Right forelimb (tissue), 1 donor: ENCODE data around the gene PLEKHA1.
A peak's percentile ranks its signal among the peaks of the same experiment; 100 is the strongest.

ENCODE experiments used
- DNase-seq: peaks from one replicate; pipeline ENCODE4 v3.0.0-alpha.2; 2018

The PLEKHA1 gene

DNA sequence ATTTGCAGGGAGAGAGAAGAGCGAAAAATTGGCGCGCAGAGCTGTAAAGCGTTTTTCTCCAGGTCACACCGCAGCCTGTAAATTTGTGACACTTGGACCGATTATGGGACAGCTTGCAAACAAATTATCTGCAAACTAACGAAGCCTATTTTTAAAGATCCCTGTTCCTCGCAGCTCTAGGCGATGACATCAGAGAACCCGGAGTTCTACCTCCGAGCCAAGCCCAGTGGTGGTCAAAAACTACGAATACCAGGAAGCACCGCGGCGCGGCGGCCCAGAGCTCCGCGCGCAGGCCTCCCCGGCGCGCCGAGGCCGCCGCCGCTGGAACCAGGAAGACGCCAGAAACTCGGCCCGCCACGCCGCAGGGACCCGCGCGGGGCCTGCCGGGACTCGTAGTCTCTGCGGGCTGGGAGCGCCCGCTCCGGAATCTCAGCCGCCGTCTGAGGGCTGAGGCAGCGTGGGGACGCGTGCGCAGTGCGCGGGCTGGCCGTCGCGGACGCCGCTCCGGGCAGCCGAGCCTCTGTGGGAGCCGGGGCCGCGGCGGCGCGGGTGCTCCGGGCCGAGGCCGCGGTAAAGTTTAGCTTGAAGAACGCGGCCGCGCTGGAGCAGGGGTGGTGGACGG is at the start of gene PLEKHA1:
Gene PLEKHA1 (plus strand): TSS at position 472 of the 622 bp plus-strand sequence. CDS start 18,493 bp downstream, outside the sequence.
- peak; percentile 97 for DNase-seq

DNA sequence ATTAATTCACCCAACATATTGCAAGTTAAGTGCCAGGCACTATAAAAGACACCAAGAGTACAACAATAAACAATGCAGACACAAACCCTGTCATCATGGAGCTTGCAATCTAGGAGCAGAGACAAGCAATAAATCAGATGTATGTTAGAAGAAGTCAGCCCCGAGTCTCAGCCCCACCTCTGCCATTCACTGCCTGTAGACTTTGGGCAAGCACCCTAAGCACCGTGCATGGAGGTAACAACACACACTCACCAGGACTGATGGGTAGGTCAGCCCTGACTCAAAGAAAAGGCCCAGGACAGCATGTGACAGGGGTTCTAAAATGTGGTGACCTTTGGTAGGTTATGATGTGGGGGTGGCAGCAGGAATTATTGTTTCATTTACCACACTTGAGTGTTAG is 49.3 kb upstream of the PLEKHA1 start:
- DNase-seq: no peak

DNA sequence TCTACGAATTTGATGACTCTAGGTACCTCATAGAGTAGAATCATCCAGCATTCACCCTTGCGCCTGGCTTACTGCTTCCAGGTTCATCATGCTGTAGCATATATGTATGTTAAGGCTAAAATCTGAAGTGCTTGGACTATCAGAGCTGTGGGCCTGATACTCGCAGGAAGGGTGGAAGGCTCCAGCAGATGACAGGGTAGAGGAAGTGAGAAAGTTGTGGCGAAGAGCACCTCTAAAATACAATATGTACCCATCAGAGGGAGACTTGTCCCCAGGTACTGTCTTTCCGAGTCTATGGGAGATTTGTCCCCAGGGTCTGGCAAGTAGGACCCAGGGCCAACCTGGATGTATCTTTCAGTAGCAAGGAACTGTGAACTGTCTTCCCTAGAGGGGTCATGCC is 48.1 kb upstream of the PLEKHA1 start:
- DNase-seq: no peak

DNA sequence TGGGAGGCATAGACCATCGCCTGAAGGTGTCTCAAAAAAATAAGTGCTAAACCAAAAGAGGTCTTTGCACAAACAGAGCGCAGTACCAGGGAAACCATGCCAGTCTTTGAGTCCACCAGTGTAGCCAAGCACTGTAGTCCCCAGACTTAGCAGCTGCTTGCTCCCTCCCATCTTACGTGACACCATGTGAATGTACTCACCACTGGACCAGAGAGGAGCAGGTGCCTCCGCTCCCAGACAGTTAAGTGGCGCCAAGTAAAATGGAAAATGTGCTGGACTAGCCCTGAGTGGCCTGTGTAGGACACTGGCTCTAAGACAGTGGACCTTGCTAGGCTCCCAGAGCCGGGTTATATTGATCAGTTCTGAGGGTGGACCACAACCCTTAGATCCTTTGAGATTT is 47.7 kb upstream of the PLEKHA1 start:
- no peak for DNase-seq

DNA sequence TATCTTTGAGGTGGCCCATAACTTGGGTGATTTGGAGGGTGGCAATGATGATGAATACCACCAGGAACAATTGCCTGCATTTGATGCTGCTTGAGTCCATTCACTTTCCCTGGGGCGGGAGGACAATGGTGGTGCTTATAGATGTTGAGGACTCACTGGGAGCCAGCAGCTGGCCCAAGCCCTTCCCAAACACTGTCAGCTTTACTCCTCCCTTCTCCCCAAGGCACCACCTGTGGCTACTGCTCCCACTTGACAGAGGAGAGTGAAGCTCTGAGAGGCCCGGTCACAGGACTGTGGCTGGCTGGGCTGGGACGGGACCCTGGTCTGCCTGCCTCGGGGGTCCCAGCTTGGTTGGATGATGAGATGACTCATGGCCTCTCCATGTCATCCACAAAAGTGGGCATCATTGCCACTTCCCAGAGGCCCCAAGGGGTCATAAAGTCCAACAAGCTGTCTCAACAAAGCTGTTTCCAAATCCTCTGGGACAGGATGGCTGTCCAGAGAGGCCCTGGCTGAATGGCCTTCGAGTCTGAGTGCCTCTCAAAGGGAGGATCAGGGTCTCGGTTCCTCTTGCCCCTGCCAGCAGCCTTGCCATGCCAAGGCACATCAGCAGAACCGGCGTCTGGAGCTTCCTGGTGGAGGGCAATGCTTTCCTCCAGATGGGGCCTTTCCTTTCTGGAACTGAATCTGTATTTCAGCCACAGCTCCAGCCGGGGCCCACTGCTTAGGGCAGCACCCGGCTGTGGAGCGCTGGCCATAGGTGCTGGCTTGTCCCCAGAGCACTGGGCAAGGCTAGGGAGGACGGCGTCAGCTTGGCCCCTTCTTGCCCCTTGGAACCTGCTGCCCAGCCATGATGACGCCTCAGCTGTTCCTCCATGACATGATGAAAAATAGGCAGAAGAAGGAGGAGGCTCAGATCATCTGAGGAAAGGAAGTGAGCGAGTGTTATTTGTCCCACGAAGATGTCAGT is 47.0 kb upstream of the PLEKHA1 start:
- no peak for DNase-seq

DNA sequence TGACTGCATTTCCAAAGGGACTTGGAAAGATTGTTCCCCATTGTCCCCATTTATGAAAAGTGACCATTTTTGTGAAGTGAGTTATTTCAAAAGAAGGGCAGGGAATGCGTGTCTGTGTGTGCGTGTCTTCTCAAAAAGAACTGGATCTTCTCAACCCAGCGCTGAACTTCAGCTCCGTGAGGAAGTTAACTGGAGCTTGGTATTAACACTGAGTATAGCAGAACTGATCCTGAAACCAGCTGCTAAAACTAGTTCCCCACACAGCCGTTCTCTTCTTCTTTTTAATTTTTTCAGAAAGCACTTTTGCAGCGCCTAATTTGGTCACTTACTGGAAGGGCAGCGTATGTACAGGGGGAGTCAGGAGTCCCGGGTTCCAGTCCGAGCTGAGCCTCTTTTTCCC is 45.8 kb upstream of the PLEKHA1 start:
- DNase-seq: no peak

DNA sequence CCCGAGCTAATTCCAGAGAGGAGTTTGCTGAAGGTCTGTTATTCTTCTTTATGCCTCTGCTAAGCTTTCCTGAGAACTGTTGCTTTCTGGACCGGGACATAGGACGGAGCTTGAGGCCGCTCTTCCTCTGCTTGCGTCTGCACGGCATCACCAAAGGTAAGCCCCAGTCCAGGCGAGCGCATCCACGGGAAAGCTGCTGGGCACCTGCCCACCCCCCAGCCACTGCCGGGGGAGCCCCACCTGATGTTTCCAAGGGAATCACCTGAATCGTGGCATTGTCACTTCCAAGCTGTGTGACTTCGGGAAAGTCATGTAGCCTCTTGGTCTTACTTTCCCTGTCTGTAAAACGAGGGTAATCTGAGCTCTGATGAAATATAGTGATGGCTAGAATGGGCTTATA is 45.1 kb upstream of the PLEKHA1 start:
- no peak for DNase-seq

DNA sequence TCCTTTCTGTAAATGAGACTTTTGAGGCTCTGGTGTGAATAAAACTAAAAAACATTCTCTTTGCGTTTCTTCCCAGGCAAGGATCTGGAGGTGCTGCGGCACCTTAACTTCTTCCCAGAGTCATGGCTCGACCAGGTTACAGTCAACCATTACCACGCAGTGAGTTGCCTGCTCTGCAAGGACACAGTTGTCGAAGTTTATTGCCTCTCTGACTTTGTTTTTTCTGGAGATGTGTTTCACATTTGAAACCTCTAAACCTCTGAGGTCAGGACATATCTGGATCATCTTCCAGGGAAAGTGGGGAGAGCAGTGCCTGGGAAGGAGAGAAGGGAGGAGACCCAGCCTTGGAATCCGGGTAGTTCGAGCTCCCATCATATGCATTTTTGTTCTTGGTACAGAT is 43.4 kb upstream of the PLEKHA1 start:
- no peak for DNase-seq

DNA sequence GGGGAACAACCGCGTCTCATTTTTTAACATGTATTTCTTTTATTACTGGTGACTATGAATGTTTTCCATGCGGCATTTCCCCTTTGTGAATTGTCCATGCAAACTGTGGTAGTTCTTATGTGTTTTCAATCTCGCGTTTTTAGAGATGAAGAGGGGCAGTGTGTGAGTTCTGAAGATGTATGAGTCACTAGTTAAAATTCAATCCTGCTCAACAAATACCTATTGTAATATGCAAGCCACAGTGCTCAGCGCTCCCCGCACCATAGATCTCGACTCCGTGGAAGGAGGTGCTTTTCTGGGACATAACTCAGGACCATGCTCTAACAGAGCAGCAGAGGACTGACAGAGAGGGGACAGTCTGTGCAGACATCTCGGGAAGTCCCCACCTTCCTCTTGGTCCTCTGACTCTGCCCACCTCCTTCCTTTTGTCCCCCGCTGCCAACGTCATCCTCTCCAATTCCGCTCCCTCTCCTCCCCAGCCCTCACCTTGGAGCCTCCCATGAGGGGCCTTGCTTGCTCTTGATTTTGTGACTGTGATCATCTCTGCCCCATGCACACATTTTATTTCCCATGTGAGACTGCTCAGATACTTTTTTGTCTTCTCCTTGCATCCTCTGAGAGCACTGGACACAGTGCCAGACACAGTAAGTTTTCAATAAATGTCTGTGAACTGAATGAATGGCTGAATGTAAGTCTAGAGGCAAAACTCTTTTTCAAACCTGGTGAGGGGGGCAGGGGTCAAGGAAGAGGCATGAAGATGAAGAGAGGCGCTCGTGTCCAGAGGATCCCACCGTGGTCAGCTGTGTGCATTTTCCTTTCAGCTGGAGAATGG is 42.7 kb upstream of the PLEKHA1 start:
- DNase-seq: no peak

DNA sequence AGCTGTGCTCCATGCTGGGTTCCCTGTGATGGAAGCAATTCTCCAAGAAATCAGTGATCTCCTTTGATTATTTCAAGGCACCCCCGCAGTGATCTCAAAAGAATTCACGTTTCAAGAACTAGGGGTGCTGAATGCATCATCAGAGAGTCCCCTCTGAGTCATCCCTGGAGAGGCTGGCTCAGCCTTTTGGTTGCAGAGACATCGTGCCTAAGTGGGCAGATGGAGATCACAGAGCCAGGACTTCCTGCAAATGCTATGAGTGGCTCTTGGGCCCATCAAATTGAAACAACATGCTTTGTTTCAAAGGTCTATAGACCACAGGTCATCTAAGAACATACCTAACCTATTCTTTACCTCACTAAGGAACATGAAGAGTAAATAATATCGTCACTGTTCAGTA is 41.5 kb upstream of the PLEKHA1 start:
- DNase-seq: no peak

DNA sequence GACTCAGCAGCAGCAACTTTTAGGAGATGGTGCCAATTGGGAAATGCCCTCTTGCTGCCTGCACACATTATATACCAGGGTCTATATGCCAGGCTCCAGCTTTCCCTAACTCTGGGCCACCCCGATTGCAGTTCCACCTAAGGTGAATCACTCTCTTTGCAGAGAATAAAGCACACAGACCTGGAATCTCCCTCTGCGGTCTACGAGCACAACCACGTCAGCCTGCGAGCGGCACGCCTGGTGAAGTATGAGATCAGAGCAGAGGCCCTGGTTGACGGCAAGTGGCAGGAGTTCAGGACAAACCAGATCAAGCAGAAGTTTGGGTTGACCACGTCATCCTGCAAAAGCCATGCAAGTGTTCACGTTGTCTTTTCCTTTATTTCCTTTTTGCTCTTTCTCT is 38.2 kb upstream of the PLEKHA1 start:
- DNase-seq: no peak

DNA sequence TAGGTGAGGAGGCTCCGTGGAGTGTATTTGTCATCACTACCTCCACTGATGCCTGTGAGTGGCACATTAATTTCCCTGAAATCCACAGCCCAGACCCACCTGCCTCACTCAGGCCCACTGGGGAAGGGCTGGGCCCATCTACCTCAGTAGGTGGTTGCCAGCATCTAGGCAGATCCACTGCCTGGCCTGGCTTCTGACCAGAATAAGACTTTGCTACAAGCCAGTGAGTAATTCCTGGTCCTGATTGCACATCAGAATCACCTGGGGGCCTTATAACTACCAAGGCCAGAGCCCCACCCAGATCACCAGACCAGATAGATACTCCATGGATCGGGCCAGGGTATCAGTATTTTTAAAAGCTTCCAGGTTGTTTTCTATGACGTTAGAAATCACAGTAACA is 37.5 kb upstream of the PLEKHA1 start:
- DNase-seq: no peak

DNA sequence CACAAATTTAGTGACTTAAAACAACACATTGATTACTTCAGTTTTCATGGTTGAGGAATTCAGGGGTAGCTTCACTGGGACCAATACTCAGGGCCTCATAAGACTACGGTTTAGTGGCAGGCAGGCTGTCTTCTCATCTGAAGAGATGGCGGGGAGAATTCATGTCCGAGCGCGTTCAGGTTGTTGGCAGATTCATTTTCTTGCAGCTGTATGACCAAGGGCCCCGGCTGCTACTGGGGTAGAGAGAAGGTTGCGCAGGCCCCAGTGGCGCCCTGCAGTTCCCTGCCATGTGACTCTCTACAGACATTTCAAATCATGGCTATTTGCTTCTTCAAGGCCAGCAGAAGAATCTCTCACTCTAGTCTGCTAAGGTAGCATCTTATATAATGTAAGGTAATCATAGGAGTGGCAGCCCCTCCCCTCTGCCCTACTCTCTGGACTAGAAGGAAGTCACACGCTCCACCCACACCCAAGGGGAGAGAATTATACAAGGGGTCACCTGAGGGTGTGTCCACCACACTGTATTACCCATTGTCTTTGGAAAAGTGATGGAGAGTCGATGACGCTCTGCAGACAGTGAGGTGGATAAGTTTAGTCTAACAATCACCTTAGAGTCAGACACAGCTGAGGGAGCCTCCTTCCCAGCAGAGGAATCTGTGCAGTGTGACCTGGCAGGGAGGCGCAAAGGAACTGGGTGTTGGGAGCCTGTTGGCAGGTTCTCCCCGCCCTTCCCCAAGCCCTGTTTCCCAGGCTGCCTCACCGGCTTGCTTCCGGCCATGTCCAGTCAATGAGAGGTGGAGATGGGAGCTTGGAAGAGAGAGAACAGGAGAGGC is 35.7 kb upstream of the PLEKHA1 start:
- DNase-seq: no peak

DNA sequence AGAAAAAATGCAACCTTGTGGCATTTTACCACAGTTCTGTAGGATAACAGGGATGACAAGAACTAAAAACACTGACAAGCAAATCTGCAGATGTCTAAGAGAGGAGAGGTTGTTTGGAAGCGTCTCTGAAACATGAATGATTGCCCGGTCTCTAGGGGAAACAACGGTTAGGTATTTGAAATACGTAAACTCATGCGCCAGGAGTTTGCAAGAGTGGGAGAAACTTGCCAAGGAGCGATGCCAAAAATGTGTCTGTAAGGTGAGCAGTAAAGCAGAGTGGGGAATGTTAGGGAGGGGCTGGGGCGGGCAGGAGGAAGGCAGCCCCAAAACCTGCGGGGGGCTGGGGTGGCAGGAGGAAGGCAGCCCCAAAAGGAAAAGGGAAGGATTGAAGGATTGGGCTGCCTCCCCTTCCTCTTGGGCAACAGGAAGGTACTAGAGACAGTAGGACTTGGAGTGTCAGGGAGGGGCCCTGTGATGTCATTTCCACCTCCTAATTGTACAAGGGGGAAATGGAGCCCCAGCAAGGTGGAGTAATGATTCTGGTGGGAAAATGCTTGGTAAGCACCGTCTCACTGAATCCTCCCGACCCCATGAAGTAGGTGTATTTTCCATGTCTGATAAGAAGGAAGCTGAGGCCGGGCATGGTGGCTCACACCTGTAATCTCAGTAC is 33.2 kb upstream of the PLEKHA1 start:
- DNase-seq: no peak

DNA sequence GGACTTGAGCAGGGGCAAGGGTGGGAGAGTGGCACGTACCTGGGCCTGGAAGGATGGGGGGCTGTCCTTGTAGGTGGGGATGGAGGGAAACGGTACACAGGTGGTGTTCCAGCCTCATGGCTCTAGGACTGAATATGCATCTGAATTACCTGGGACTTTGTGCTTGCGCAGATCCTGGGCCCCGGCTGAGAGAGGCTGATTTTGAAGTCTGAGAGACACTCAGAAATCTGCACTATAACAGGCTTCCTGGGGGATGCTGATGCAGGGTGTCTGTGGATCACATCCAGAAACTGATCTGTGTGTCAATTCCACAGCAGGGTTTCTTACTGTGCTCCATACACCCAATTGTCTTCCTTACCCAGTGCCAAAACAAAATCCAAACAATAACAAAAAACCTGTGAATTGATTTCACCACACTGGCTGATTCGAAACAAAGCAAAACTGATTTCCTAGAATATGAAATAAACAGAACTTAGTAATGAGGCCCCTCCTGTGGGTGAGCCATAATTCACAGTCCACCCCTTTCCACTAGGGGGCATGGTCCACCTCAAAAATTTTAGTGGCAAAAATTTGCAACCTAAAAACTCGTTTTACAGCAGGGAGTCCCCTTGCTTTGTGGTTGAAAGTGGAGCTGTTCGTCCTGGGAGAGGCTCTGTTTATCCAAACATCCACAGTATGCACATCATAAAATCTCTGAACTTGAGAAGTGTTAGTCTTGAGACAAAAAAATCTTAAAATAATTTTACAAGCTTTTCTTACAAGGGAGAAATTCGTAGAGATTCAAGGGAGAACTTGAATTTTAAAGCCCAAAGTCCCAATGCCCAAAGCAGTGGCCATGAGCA is 32.0 kb upstream of the PLEKHA1 start:
- DNase-seq: peak; percentile 61

DNA sequence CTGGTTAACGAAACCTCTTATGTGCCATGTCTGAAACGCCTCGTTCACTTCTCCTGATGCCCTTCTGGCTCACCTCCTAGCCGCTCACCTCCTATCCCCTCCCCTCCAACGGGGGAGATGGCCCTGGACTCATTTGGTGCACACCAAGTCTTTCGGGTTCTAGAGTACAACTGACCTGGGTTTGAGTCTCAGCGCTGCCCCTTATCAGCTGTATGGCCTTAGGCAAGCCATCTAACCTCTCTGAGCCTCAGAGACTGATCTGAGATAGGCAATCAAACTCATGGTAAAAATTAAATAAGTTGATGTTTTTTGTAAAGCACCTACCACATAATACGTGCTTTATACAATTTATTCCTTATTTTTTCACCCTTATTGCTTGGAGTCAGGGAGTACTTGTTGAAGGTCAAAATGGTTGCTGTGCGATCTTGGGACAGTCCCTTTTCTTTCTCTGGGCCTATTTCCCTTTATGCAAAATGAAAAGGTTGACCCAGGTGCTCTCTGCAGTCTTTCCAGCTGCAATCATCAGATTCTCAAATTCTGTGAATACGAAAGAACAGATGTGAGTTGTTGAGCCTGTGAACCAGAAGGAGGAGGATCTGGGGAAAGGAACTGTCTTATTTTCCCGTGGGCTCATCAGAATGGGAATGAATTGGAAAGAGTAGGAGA is 31.2 kb upstream of the PLEKHA1 start:
- no peak for DNase-seq

DNA sequence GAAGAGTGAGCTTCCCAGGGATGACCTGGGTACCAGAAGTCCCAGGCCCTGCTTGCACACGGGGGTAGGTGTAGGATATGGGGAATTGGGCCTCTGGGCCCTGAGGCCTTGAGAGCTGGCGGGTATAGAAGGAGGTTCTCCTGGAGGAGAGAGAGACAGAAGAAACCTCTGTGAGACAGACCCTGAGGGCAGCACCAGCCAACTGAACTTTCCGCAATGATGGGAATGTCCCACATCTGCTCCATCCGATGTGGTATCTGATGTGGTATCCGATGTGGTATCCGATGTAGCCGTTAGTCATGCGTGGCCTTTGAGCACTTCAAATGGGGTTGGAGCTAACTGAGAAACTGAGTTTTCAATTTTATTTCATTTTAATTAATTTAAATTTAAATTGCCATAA is 30.6 kb upstream of the PLEKHA1 start:
- no peak for DNase-seq

DNA sequence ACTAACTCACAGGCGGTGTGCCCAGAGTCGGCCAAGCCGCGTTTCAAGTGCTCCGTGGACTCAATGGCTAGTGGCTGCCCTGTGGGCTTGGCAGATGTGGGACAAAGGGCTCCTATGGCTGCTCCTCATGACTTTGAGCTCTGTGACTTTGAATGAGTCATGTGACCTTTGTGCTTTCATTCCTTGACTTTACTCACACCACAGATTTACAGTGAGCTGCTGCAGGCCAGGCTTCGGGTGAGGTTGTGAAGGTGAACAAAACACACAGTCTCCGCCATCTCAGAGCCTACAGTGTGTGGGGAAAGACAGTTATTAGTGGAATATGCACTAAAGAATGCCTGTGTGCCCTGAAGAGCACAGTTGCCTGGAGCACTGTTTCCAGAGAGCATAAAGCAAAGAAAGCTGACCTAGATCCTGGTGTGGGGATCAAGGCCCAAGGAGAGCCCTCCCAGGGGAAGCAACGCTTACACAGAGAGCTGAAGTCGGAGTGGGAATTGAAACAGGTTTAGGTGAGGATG is 29.7 kb upstream of the PLEKHA1 start:
- no peak for DNase-seq

DNA sequence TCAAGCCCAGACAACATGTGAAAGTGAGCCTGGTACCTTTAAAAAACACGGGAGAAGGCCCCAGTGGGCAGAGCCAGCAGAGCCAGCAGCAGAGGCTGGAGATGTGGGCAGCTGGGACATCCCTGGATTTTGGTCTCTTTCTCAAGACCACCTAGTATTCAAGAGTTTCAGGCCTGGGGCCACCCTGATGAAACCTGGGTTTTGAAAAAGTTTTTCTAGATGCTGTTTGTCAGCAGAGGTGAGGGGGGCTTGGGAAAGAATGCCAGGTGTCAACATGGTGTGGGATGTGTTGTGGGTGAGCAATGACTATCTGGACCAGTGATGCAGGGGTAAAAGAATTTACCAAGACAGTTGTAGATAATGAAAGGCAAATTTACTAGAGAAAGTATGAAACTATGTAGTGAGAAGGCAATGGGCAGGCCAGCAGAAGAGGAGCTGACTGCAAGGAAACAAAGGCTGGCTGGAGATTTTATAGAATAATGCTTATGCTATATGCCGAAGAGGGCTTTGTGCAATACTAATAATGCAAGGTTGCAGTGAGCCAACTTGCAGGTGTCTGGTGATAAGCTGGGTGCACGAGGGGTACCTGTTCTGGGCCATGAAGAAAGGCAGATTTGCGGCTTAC is 28.1 kb upstream of the PLEKHA1 start:
- no peak for DNase-seq
